Glutamatergic neuron (in vitro differentiated cells): Measurements from ENCODE around the gene ZNF91. TPM values are rescaled to one million over a fixed set of nuclear protein-coding genes. Genes with fewer than 3 reads are reported as not detected.

Source experiments
- total RNA-seq: library from RNA; stranded (reverse); fragmentation: NEBNext Ultra II Directional; extraction: Animal tissue kit (Norgen Biotek cat#: 25700); gene quantifications from one replicate; pipeline ENCODE4 v1.2.1, GENCODE V29; 2021; ENCODE audit not compliant: unreplicated experiment

Gene ZNF91
- total RNA-seq, 1 donor from 2014 or later: 160 TPM

Other genes with a start within 250 kb of the ZNF91 start
- 14.6 TPM for gene ZNF724, start 145.1 kb downstream of the ZNF91 start, total RNA-seq